CD4-positive, alpha-beta T cell treated with Interleukin-6 for 4 hours (primary cell): ENCODE measurements around the gene XKR3.
"Not testable (repeated sequence)": the region's sequence is repeated elsewhere in the genome, so short reads cannot be mapped to it uniquely, and the experiment has no call there.

Source experiments
- DNase-seq: peaks from one replicate; pipeline ENCODE4 v3.0.0-alpha.2; 2020; ENCODE audit warnings: mixed read lengths

The XKR3 gene

DNA sequence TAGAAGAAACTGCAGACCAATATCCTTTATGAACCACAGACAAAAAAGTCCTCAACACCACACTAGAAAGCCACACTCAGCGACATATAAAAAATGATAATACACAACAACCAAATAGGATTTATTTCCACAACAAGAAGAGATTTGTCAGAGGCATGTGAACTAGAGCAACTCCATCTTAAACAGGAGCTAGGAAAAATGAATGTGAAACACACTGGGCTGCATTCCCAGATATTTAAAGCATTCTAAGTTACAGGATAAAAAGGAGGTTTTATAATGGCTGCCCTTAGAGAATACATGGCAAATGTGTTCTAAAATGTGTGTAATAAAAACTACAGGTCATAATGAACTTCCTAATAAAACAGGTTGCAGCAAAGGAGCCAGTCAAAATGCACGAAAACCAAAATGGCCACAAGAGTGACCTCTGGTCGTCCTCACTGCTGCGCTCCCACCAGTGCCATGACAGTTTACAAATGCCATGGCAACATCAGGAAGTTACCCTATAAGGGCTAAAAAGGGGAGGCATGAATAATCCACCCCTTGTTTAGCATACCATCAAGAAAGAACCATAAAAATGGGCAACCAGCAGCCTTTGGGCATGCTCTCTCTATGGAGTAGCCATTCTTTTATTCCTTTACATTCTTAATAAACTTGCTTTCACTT lies 21.8 kb downstream of the XKR3 start:
- no peak for DNase-seq

GRCh38 chr22:16801571-16801970 lies 23.6 kb downstream of the XKR3 start:
- no peak for DNase-seq

DNA sequence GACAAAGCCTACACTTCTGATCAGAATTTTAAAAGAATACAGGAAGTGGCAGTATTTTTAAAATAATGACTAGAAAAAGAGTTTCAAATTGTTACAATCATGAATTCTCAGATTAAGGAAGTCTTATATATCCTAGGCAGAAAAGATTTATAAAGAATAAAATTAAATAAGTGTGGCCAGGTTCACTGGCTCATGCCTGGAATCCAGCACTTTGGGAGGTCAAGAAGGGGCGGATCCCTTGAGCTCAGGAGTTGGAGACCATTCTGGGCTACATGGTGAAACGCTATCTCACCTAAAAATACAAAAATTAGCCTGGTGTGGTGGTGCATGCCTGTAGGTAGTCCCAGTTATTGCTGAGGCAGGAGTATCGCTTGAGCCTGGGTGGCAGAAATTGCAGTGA lies 24.1 kb downstream of the XKR3 start:
- DNase-seq, result no peak

GRCh38 chr22:16800358-16800757 lies 24.9 kb downstream of the XKR3 start:
- no peak for DNase-seq

DNA sequence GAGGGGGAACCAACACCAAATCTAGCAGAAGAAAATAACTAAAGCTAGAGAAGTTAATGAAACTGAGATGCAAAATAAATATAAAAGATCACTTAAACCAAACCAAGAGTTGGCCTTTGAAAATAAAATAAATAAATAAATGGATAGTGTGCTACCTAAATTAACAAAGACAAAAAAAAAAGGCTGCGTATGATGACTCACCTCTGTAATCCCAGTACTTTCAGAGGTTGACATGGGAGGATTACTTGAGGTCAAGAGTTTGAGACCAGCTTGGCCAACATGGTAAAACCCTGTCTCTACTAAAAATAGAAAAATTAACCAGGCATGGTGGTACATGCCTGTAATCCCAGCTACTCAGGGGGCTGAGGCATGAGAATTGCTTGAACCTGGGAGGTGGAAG lies 29.7 kb downstream of the XKR3 start:
- not testable (repeated sequence) for DNase-seq

DNA sequence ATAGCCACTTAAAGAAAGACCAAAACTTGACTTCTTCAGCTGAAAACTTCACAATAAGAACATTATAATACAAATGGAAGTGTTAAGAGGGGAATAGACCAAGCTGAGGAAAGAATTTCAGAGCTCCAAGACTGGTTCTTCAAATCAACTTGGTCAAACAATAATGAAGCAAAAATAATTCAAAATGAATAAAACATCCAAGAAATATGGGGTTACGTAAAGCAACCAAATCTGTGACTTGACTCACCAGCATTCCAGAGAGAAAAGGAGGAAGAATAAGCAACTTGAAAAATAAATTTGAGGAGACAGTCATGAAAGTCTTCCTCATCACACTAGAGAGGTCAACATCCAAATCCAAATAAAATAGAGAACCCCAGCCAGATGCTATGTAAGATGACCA lies 31.4 kb downstream of the XKR3 start:
- no peak for DNase-seq

- DNase-seq, result no peak
Observed at GRCh38 chr22:16789860-16790493, 35.2 kb downstream of the XKR3 start.

- DNase-seq, result no peak
Observed at GRCh38 chr22:16783930-16784354, 41.3 kb downstream of the XKR3 start.

- DNase-seq, result no peak
Observed at GRCh38 chr22:16783453-16783852, 41.8 kb downstream of the XKR3 start.

- no peak for DNase-seq
Observed at GRCh38 chr22:16781764-16782329, 43.4 kb downstream of the XKR3 start.

GRCh38 chr22:16781074-16781763 lies 44.0 kb downstream of the XKR3 start:
- DNase-seq, result no peak

DNA sequence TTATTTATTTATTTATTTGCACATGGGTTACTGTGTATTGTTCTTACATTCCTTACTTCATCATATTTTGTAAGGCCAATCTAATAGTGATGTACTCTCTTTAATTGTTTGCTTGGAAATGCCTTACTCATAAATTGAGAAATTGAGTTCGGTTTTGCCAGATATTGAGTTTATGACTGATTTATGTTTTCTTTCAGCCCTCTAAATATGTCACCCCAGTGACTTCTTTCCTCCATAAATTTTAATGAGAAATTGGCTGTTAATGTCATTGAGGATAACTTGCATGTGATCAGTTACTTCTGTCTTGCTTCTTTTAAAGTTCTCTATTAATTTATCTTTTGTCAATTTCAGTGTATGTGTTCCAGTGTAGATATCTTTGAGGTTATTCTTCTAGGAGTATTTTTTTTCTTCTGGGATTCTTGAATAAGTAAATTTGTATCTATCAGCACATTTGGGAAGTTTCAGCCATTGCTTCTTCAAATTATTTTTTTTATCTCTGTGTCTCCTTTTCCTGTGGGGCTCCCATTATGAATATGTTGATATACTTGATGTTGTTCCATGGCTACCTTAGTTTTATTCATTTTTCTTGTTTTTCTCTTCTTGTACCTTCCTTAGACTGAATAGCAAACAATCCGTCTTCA lies 47.8 kb downstream of the XKR3 start:
- DNase-seq, result no peak

GRCh38 chr22:16776080-16776479 lies 49.1 kb downstream of the XKR3 start:
- DNase-seq, result no peak

GRCh38 chr22:16774911-16775500 lies 50.2 kb downstream of the XKR3 start:
- no peak for DNase-seq

DNA sequence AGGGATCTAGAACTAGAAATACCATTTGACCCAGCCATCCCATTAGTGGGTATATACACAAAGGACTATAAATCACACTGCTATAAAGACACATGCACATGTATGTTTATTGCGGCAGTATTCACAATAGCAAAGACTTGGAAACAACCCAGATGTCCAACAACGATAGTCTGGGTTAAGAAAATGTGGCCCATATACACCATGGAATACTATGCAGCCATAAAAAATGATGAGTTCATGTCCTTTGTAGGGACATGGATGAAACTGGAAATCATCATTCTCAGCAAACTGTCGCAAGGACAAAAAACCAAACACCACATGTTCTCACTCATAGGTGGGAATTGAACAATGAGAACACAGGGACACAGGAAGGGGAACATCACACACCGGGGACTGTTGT lies 53.6 kb downstream of the XKR3 start:
- DNase-seq, result not testable (repeated sequence)

- not testable (repeated sequence) for DNase-seq
Observed at GRCh38 chr22:16767927-16768326, 57.3 kb downstream of the XKR3 start.

DNA sequence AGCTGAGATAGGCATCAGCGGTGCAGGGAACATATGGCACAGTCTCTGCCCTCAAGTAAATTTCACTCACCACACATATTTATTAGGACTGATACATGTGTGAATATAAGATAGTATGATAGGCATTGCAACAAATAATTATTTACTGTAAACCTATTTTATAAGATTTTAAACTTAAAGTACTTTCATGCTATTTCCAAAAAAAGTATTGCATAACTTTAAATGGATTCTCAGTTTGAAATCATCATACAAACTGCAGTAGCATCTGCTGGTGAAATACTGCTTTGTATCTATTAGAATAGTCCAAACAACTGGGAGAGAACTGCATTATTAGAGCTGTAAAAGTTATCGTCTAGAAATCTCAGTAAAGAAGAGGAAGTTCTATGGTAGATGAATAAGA lies 63.0 kb downstream of the XKR3 start:
- DNase-seq, result not testable (repeated sequence)

DNA sequence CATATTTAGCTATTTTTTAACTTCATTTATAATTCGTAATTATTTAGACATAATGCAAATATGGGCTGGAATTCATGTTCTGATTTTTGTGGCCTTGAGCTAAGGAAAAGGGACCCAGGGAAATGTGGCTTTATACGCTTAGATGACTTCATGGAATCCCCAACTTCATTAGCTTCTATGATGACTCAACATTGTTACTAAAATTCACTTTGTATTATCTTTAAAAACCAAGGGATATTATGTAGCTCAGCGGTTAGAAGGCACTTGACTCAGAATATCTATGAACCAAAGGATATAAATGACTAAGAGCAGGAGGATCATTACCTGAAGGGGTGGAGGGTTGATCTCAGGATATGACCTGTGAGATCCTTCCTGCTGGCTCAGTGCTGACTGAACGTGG lies 64.8 kb downstream of the XKR3 start:
- not testable (repeated sequence) for DNase-seq

GRCh38 chr22:16749282-16749681 lies 75.9 kb downstream of the XKR3 start:
- DNase-seq, result not testable (repeated sequence)

DNA sequence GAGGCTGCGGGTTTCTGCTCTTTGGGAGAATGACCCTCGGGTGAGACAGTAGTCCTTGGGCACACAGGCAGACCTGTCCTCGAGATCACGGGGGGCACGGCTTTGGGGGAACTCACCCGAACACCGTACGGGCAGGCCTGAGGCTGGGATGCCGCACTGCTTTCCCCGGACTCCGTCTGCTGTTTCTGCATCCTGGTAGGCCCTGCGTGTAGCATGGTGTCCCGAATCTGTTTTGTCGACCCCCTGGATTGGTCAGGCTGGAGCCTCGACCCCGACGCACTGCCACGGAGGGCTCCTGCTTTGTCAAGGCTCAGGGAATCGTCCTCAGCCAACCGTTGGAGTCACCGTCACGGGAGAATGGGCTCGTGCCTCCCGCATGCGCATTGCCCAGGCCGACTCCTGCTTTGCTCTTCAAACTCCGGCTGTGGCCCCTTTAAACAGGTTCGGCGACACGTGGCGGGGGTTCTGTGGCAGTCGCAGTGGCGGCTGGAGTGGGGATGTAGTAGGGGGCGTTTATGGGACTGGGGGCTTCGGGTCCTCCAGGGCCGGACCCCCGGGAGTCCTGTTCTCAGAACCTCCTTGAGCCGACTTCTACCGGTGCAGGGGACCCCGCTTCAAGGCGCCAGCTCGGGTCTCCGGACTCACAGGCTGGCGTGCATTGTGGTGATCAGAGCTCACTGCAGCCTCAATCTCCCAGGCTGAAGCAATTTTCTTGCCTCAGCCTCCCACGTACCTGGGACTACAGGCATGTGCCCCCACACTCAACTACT lies 76.9 kb downstream of the XKR3 start:
- not testable (repeated sequence) for DNase-seq

GRCh38 chr22:16747266-16748159 lies 77.7 kb downstream of the XKR3 start:
- not testable (repeated sequence) for DNase-seq
